Thyroid gland (tissue), 4 donors: ENCODE results near the gene RAD9B.

Experiments
- POLR2A ChIP-seq, 2 donors: fragments of 450-650 bp; IDR thresholded peaks; one replicate each; pipeline ENCODE4 v1.6.1; 2017; ENCODE audit warnings: antibody characterized with exemption in 2 of 2, mild to moderate bottlenecking in 2 of 2, moderate library complexity in 1 of 2
- TF ChIP-seq, protein P1 (sequence below), 6 experiments: fragments of 200-600 bp in 3 of 6; fragments of 450-650 bp in 3 of 6; sonication (generic) in 3 of 6; IDR thresholded peaks; one replicate each; pipeline ENCODE4 v1.5.1; 2016 to 2019; ENCODE audit warnings: antibody characterized with exemption in 6 of 6, mild to moderate bottlenecking in 2 of 6, inconsistent platforms in 1 of 6, moderate library complexity in 1 of 6

DNA sequence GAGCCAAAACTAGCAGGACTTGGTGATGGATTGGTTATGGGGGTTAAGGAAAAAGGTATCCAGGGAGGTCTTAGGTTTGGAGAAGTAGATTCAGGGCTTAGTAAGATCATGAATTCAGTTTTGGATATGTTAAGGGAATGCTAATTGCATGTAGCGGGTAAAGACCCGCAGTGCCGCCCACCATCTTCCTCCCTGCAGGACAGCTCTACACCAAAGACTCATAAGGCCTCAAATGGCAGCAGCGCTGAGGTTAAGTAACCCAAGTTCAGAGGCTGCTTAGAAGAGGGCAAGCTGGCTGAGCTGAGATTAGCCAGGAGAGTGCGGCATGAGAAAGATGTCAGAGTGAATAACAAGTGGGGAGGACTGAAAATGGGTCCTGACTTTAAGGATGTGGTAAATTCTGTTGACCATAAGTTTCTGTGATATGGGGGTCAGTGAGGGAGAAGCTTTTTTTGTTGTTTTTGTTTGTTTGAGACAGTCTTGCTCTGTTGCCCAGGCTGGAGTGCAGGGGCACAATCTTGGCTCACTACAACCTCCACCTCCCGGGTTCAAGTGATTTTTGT is 26.2 kb downstream of the RAD9B start:
- TF ChIP-seq, protein P1, sequence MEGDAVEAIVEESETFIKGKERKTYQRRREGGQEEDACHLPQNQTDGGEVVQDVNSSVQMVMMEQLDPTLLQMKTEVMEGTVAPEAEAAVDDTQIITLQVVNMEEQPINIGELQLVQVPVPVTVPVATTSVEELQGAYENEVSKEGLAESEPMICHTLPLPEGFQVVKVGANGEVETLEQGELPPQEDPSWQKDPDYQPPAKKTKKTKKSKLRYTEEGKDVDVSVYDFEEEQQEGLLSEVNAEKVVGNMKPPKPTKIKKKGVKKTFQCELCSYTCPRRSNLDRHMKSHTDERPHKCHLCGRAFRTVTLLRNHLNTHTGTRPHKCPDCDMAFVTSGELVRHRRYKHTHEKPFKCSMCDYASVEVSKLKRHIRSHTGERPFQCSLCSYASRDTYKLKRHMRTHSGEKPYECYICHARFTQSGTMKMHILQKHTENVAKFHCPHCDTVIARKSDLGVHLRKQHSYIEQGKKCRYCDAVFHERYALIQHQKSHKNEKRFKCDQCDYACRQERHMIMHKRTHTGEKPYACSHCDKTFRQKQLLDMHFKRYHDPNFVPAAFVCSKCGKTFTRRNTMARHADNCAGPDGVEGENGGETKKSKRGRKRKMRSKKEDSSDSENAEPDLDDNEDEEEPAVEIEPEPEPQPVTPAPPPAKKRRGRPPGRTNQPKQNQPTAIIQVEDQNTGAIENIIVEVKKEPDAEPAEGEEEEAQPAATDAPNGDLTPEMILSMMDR (IDR thresholded peaks at IDR 0.05) = no peak
- TF ChIP-seq POLR2A (IDR thresholded peaks at IDR 0.05) = no peak
